ENCODE measurements around the gene CASZ1. TPM values are rescaled to one million over a fixed set of nuclear protein-coding genes. Genes with fewer than 3 reads are reported as not detected.

Gene CASZ1
- total and polyA plus RNA-seq, 9 of the 15 experiments (the other 6 are each of a cell fraction or from before 2014, with no cell fraction given), result 0.01 to 4.0 (median 0.76) TPM; not detected in 1

DNA sequence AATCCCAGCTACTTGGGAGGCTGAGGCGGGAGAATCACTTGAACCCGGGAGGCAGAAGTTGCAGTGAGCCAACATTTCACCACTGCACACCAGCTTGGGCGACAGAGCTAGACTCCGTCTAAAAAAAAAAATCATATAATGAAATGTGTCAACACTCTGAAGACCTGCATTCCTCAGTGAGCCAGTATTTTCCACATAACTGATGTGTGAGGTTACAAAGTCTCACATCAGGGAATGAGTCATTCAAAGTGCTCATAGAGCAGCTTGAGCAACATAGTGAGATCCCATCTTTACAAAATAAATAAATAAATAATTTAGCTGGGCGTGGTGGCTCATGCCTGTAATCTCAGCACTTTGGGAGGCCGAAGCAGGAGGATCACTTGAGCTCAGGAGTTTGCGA is 65.5 kb downstream of the CASZ1 start:
- POLR2A ChIA-PET, result interaction anchor here (0.7 to 1.4 kb wide), 4 partner anchors 13 to 1122 kb away, joined by 3 to 4 read pairs (median 4); no protein-coding TSS in a partner anchor
- ATAC-seq (no peak), FAIRE-seq (no peak), DNase-seq (ENCODE audit: extremely low read depth in 1 of 4, low spot score in 3 of 4) (no peak)
- CTCF ChIA-PET (ENCODE audit: low intra/inter-chr PET ratio), result no interaction called here
- BruUV-seq (replicated peaks), result no TSS peak
- 3% methylated on average over 7 of the region's 7 CpGs for WGBS (ENCODE audit: insufficient coverage, low coverage, missing lambda C conversion rate)
- no peak overlapping the region for H3K9ac ChIP-seq (ENCODE audit: insufficient read depth in 1 of 2, low read depth in 2 of 2, low read length in 2 of 2)
- peaks cover 14% of the 10 kb centered on the region for H4K20me1 ChIP-seq (replicated peaks; ENCODE audit: control insufficient read depth, insufficient read depth, low read length)
- no peaks in the 10 kb centered on the region for H3K36me3 ChIP-seq (ENCODE audit: control insufficient read depth, insufficient read depth, low read length)
- no peak overlapping the region for H2AFZ ChIP-seq (ENCODE audit: low read depth, low read length)
- no peak overlapping the region for H3K4me2 ChIP-seq (ENCODE audit: insufficient read depth, low read length)
- intact Hi-C loops (cut with micrococcal nuclease), result no loop called here
- H3K9me1 ChIP-seq (ENCODE audit: control insufficient read depth, insufficient read depth, low read length), result no peaks in the 10 kb centered on the region
- no peak overlapping the region for H3K4me3 ChIP-seq
- in situ Hi-C loops (cut with MboI), result no loop called here
- peaks cover 51 to 62% of the 10 kb centered on the region in 2 experiments for H3K27me3 ChIP-seq (ENCODE audit: control insufficient read depth in 2 of 2, insufficient read depth in 2 of 2, low read length in 2 of 2)
- no peaks in the 10 kb centered on the region for H3K79me2 ChIP-seq (ENCODE audit: control insufficient read depth, insufficient read depth, low read length)
- peaks cover 0 to 3% of the 10 kb centered on the region in 2 experiments; a peak in 1 of 5 replicates for H3K4me1 ChIP-seq (replicated peaks in 1 of 2; ENCODE audit: control insufficient read depth in 2 of 2, insufficient read depth in 2 of 2, low read length in 2 of 2)
- no peak overlapping the region for H3K27ac ChIP-seq (ENCODE audit: extremely low read depth, low read depth, low read length)
- no peaks in the 10 kb centered on the region for H3K9me3 ChIP-seq (replicated peaks; ENCODE audit: control insufficient read depth, insufficient read depth, low read depth, low read length)
- TF ChIP-seq ATF3 (IDR thresholded peaks at IDR 0.05) (peak; percentile 66; the same call in 1 of the 2 replicates), ATF3 (CRISPR knock-in tag; conservative IDR thresholded peaks at IDR 0.05) (no peak), ZNF282 (CRISPR knock-in tag; IDR thresholded peaks at IDR 0.05) (no peak), BRD4 (IDR thresholded peaks at IDR 0.05) (no peak), ZNF24 (IDR thresholded peaks at IDR 0.05) (no peak), ZNF12 (CRISPR knock-in tag; IDR thresholded peaks at IDR 0.05) (no peak), TEAD4 (IDR thresholded peaks at IDR 0.05; ENCODE audit: low read length) (no peak), TEAD4 (CRISPR knock-in tag; IDR thresholded peaks at IDR 0.05; ENCODE audit: borderline replicate concordance) (no peak), CBFA2T2 (conservative IDR thresholded peaks at IDR 0.05) (no peak), PATZ1 (CRISPR knock-in tag; IDR thresholded peaks at IDR 0.05; ENCODE audit: borderline replicate concordance) (no peak), MLLT1 (IDR thresholded peaks at IDR 0.05) (no peak), PHB2 (IDR thresholded peaks at IDR 0.05; ENCODE audit: low read depth) (no peak), GTF2F1 (IDR thresholded peaks at IDR 0.05; ENCODE audit: low read depth, low read length) (no peak)
- TF ChIP-seq, protein P1, sequence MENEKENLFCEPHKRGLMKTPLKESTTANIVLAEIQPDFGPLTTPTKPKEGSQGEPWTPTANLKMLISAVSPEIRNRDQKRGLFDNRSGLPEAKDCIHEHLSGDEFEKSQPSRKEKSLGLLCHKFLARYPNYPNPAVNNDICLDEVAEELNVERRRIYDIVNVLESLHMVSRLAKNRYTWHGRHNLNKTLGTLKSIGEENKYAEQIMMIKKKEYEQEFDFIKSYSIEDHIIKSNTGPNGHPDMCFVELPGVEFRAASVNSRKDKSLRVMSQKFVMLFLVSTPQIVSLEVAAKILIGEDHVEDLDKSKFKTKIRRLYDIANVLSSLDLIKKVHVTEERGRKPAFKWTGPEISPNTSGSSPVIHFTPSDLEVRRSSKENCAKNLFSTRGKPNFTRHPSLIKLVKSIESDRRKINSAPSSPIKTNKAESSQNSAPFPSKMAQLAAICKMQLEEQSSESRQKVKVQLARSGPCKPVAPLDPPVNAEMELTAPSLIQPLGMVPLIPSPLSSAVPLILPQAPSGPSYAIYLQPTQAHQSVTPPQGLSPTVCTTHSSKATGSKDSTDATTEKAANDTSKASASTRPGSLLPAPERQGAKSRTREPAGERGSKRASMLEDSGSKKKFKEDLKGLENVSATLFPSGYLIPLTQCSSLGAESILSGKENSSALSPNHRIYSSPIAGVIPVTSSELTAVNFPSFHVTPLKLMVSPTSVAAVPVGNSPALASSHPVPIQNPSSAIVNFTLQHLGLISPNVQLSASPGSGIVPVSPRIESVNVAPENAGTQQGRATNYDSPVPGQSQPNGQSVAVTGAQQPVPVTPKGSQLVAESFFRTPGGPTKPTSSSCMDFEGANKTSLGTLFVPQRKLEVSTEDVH (IDR thresholded peaks at IDR 0.05; ENCODE audit: low read depth, partially characterized antibody), result no peak
- TF ChIP-seq, protein P2, sequence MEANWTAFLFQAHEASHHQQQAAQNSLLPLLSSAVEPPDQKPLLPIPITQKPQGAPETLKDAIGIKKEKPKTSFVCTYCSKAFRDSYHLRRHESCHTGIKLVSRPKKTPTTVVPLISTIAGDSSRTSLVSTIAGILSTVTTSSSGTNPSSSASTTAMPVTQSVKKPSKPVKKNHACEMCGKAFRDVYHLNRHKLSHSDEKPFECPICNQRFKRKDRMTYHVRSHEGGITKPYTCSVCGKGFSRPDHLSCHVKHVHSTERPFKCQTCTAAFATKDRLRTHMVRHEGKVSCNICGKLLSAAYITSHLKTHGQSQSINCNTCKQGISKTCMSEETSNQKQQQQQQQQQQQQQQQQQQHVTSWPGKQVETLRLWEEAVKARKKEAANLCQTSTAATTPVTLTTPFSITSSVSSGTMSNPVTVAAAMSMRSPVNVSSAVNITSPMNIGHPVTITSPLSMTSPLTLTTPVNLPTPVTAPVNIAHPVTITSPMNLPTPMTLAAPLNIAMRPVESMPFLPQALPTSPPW (CRISPR knock-in tag; IDR thresholded peaks at IDR 0.05), result no peak
